Measurements from ENCODE around the gene RASA3. TPM values are rescaled to one million over a fixed set of nuclear protein-coding genes. Genes with fewer than 3 reads are reported as not detected.

RASA3 gene
- total RNA-seq, 1 donor from 2014 or later, result 17.3 TPM

DNA sequence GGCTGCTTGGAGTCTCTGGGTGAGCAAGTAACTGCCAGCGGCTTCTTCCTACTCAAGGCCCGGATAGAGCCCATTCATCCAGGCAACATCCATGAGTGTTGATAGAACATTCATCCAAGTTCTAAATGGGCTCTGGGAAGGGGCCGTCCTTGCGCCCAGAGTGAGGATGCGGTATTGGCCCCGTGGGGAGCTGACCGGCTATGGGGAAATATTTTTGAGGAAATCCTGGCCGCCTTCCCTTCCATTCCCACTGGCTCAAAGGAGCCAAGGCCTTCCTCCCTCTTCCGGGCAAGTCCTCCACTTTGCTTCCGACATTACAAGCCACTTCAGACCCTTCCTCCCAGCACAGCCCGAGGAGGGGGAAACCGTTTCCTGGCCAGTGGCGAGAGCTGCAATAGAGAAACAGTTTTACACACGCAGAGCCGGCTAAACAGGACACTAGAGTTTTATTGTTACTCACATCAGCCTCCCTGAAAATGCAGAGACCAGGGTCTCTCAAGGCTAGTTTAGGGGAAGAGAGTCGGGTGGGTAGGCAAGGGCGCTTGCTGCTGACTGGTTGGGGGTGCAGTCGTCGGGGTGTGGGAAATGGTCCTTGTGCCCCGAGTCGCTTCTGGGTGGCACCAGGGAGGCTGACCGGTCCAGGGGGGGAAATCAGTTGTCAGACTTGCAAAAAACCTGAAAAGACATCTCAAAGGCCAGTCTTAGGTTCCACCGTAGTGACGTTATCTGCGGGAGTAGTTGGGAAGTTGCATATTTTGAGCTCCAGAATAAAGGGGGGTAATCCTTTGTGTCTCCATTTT, 196.1 kb downstream of the RASA3 start:
- intact Hi-C loops (cut with DNase I), result no loop called here

DNA sequence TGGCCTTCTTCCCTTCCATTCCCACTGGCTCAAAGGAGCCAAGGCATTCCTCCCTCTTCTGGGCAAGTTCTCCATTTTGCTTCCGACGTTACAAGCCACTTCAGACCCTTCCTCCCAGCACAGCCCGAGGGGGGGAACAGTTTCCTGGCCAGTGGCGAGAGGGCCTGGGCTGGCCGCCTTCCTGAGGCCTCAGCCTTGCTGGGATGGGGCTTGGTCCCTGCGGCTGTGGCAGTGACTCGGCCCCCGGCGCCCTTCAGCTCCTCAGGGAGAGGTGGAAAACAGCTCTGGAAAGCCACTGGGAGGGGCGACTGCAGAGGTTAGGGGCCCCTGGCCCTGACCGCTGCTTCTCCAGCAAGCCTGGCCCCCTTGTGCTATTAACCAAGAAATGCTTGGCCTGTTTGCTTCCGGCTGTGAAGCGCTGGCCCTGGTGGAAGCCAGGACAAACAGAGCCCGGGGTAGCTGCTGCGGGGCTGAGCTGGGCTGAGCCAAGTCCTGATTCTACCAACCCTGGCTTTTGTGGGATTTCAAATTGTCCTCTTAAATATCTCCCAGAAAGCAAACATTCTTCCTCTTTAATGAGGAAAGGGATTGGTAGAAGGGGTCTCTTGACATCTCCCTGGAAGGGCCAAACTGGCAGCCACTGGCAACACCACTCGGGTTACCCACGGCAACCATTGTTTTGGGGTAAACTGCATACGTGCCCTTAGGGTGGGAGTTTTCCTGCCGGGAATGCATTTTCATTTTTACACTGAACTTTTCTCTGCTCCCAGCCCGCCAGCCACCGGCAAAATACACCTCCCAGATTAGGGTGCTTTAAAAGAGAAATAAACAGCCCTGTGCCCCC, 197.2 kb downstream of the RASA3 start:
- ATAC-seq (no peak), DNase-seq (peak; percentile 56)
- intact Hi-C loops (cut with DNase I), result no loop called here
- Histone ChIP-seq H3K27ac (no peak overlapping the region), H3K4me3 (no peak overlapping the region), H3K9me3 (no peaks in the 10 kb centered on the region), H3K36me3 (no peaks in the 10 kb centered on the region), H3K27me3 (peaks cover 8% of the 10 kb centered on the region), H3K4me1 (no peaks in the 10 kb centered on the region)
- TF ChIP-seq, protein P1, sequence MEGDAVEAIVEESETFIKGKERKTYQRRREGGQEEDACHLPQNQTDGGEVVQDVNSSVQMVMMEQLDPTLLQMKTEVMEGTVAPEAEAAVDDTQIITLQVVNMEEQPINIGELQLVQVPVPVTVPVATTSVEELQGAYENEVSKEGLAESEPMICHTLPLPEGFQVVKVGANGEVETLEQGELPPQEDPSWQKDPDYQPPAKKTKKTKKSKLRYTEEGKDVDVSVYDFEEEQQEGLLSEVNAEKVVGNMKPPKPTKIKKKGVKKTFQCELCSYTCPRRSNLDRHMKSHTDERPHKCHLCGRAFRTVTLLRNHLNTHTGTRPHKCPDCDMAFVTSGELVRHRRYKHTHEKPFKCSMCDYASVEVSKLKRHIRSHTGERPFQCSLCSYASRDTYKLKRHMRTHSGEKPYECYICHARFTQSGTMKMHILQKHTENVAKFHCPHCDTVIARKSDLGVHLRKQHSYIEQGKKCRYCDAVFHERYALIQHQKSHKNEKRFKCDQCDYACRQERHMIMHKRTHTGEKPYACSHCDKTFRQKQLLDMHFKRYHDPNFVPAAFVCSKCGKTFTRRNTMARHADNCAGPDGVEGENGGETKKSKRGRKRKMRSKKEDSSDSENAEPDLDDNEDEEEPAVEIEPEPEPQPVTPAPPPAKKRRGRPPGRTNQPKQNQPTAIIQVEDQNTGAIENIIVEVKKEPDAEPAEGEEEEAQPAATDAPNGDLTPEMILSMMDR (IDR thresholded peaks at IDR 0.05), result no peak

More for the DNA sequence above, 196.1 kb downstream of the RASA3 start:
- no peak overlapping the region for H3K27ac ChIP-seq
- no peak overlapping the region for H3K4me3 ChIP-seq
- TF ChIP-seq, protein P1 (IDR thresholded peaks at IDR 0.05), result no peak
- H3K9me3 ChIP-seq, result no peaks in the 10 kb centered on the region
- H3K4me1 ChIP-seq, result no peaks in the 10 kb centered on the region
- H3K36me3 ChIP-seq, result no peaks in the 10 kb centered on the region
- ATAC-seq (no peak), DNase-seq (peak; percentile 36)
- H3K27me3 ChIP-seq, result peaks cover 8% of the 10 kb centered on the region

DNA sequence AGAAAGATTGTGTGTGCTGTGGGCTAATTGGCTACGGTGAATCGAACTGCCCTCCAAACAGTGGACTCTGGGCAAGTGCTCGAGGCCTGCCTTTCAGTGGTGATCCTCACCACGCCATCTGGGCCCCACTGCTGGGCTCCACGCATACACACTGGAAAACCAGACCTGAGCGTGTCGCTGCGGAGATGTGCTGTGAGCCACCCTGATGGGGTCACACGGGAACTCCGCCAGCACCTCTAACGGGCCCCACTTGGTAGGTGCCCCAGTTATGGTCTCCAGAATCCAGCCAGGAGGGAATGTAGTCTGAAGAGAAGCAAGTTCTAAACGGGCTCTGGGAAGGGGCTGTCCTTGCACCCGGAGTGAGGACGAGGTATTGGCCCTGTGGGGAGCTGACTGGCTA, 197.8 kb downstream of the RASA3 start:
- ATAC-seq, result no peak
- peaks cover 8% of the 10 kb centered on the region for H3K27me3 ChIP-seq
- H3K9me3 ChIP-seq, result no peaks in the 10 kb centered on the region
- no peak overlapping the region for H3K4me3 ChIP-seq
- DNase-seq, result peak; percentile 43
- H3K4me1 ChIP-seq, result no peaks in the 10 kb centered on the region
- TF ChIP-seq, protein P1 (IDR thresholded peaks at IDR 0.05), result no peak
- no peak overlapping the region for H3K27ac ChIP-seq
- H3K36me3 ChIP-seq, result no peaks in the 10 kb centered on the region
- intact Hi-C loops (cut with DNase I), result no loop called here

DNA sequence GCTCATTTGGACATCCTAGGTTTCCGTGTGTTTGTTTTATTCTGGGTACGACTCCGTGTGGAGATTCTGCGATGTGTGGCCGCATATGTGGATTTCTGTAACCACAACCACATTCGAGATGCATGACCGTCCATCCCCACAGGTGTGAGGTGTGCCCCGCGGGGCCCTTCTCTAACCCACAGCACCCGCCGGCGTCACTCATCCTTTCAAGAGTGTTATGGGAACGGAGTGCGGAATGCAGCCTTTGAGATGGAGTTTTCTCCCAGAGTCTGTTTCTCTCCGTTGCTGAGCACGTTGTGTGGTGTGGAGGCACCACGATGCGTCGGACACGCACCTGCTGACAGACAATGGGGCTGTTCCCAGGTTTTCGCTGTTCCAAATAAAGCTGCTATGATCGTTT, 198.5 kb downstream of the RASA3 start:
- DNase-seq, result peak; percentile 45
- peaks cover 8% of the 10 kb centered on the region for H3K27me3 ChIP-seq
- TF ChIP-seq, protein P1 (IDR thresholded peaks at IDR 0.05), result no peak
- no peaks in the 10 kb centered on the region for H3K9me3 ChIP-seq
- no peak for ATAC-seq
- no peak overlapping the region for H3K27ac ChIP-seq
- intact Hi-C loops (cut with DNase I), result no loop called here
- H3K36me3 ChIP-seq, result no peaks in the 10 kb centered on the region
- H3K4me3 ChIP-seq, result no peak overlapping the region
- H3K4me1 ChIP-seq, result peaks cover 6% of the 10 kb centered on the region

DNA sequence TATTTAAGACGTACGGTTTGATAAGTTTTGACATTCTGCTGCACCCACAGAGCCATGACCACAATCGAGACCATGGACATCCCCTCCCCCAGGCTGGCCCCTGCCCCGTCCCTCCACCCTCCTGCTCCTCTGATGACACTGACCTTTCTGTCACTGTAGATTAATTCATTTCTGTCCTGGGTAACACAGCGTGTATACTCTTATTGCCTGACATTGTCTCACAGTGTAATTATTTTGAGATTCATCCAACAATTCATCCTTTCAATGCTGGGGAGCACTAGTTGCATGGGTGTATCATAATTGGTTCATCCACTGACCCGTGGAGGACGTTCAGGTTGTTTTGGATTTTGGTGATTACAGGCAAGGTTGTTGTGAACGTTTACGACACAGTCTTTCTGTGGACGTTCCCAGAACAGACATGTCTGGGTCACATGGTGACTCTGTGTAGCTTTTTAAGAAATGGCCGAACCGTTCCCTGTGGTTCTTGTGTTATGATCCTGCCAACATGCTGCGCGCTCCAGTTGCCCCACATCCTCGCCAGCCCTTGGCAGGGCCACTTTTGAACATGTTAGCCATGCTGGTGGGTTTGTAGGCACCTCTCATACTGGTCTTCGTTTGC, 200.5 kb downstream of the RASA3 start:
- intact Hi-C loops (cut with DNase I), result no loop called here
- Histone ChIP-seq H3K4me1 (peaks cover 10% of the 10 kb centered on the region), H3K27ac (no peak overlapping the region), H3K36me3 (no peaks in the 10 kb centered on the region), H3K9me3 (no peaks in the 10 kb centered on the region), H3K27me3 (peaks cover 10% of the 10 kb centered on the region), H3K4me3 (no peak overlapping the region)
- TF ChIP-seq, protein P1 (IDR thresholded peaks at IDR 0.05), result no peak
- DNase-seq, result no peak
- ATAC-seq, result no peak

Measured in upper lobe of right lung (tissue), 1 donor.